Activated naive CD8-positive, alpha-beta T cell treated with anti-CD3 and anti-CD28 coated beads, Interleukin-2, amount 50 U/mL, for 24 hours (primary cell): Measurements from ENCODE around the gene RIPK3.
"Not testable (repeated sequence)": the region's sequence is repeated elsewhere in the genome, so short reads cannot be mapped to it uniquely, and the experiment has no call there.

ENCODE experiments used
- ATAC-seq: fragments of 150-1000 bp; cut with Tn5 transposase; one replicate; pipeline ENCODE4 v1.10.0; 2021
- DNase-seq: peaks from one replicate; pipeline ENCODE4 v3.0.0; 2021
- H3K27ac Mint-ChIP-seq: one replicate; pipeline ENCODE4 v1.8.0; 2021; ENCODE audit warnings: mild to moderate bottlenecking, mixed read lengths
- H3K27me3 Mint-ChIP-seq: one replicate; pipeline ENCODE4 v1.8.0; 2021; ENCODE audit warnings: mixed read lengths
- H3K36me3 Mint-ChIP-seq: one replicate; pipeline ENCODE4 v1.8.0; 2021; ENCODE audit warnings: low read depth, mixed read lengths
- H3K4me1 Mint-ChIP-seq: one replicate; pipeline ENCODE4 v1.8.0; 2021; ENCODE audit warnings: mixed read lengths
- H3K4me3 Mint-ChIP-seq: one replicate; pipeline ENCODE4 v1.8.0; 2021; ENCODE audit warnings: mild to moderate bottlenecking, moderate library complexity, mixed read lengths
- H3K9me3 Mint-ChIP-seq: one replicate; pipeline ENCODE4 v1.8.0; 2021; ENCODE audit warnings: mixed read lengths

The RIPK3 gene

DNA sequence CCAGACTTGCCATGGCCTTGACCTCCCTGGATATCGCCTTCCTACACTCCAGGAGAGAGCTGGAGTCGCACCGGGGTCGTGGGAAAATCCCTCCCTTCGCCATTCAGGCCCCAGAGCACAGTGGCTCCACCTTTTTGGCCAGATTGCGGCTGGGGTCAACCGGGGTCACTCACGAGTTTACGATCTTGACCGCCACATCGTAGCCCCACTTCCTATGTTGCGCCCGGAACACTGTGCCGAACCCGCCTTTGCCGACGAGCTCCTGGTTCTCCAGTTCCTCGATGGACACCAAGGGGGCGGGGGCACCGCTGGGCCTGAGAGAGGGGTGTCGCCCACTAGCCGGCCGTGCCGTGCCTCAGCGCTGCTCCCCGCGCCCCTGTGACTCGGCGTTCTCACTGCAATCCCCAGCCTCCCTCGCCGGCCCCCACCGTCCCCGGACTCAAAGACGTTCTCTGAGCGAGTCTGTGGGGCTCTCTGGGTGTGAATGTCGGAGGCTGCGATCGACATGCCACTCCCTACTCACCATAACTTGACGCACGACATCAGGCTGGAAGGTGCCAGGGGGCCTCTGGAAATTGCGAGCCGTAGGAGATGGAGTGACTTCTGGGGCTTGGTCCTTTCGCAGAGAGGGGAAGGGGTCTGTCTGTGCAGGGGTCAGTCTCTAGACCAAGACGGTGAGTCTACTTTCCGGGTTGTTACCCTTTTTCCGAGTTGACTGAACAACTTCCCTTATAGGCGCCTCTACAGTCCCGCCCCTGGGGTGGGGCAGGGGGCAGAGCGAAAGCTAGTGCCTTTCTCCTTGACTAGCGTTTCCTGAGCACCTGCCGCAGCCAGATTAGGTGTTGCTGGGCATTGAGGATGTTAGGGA, at the start of gene RIPK3:
RIPK3 (minus strand) TSS at position 708 of the 868 bp plus-strand sequence; CDS start at position 543, 165 bp downstream.
- DNase-seq: peak; percentile 67
- H3K27ac Mint-ChIP-seq: peak within 1 kb of the TSS; percentile 56

DNA sequence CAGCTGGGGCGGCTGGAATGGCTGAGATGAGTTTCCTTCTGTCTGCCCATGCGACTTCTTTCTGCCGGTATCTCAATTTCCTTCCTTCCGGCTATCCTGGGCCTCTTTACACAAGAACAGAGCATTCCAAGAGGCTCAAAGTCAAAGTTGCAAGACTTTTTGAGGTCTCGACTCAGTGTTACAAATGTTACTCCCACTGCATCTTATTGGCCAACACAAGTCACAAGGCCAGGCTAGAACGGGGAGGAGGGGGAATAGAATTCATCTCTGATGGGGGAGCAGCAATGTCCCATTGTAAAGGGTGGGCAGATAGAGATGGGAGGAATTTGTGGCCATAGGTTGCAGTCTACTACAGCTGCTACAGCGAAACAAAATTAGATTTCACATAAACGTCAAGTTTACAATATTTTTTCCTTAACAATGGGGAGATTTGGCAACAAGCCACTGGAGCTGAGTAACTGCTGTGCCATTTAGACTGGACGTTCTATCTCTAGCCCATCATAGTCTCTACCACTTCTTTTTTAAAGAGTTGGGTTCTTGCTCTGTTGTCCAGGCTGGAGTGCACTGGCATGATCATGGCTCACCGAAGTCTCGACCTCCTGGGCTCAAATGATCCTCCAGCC, 49.5 kb upstream of the RIPK3 start:
- ATAC-seq: no peak
- H3K27me3 Mint-ChIP-seq: peaks cover 11% of the 10 kb centered on the region
- no peaks in the 10 kb centered on the region for H3K9me3 Mint-ChIP-seq
- DNase-seq: no peak
- no peaks in the 10 kb centered on the region for H3K4me1 Mint-ChIP-seq
- H3K36me3 Mint-ChIP-seq: no peaks in the 10 kb centered on the region
- no peak overlapping the region for H3K27ac Mint-ChIP-seq
- no peak overlapping the region for H3K4me3 Mint-ChIP-seq

More for the DNA sequence above, at the start of gene RIPK3:
- ATAC-seq: peak; percentile 83
- Mint-ChIP-seq H3K9me3 (no peaks in the 10 kb centered on the region), H3K4me3 (peak within 1 kb of the TSS; percentile 86), H3K4me1 (peaks cover 28% of the 10 kb centered on the region), H3K27me3 (peaks cover 14% of the 10 kb centered on the region), H3K36me3 (peaks cover 7% of the 10 kb centered on the region)

GRCh38 chr14:24388474-24389179, 48.8 kb upstream of the RIPK3 start:
- ATAC-seq: no peak
- Mint-ChIP-seq H3K9me3 (no peaks in the 10 kb centered on the region), H3K27ac (no peak overlapping the region), H3K27me3 (peaks cover 11% of the 10 kb centered on the region), H3K4me3 (no peak overlapping the region), H3K4me1 (no peaks in the 10 kb centered on the region), H3K36me3 (no peaks in the 10 kb centered on the region)
- no peak for DNase-seq

- H3K9me3 Mint-ChIP-seq, ATAC-seq, H3K36me3 Mint-ChIP-seq, H3K27ac Mint-ChIP-seq, H3K4me1 Mint-ChIP-seq, H3K4me3 Mint-ChIP-seq, DNase-seq: not testable (repeated sequence)
- H3K27me3 Mint-ChIP-seq: peaks cover 11% of the 10 kb centered on the region
Observed at GRCh38 chr14:24387579-24387978, 47.8 kb upstream of the RIPK3 start.

GRCh38 chr14:24387009-24387345, 47.2 kb upstream of the RIPK3 start:
- ATAC-seq (no peak), DNase-seq (no peak)
- Mint-ChIP-seq H3K27ac (no peak overlapping the region), H3K4me1 (no peaks in the 10 kb centered on the region), H3K4me3 (no peak overlapping the region), H3K36me3 (no peaks in the 10 kb centered on the region), H3K9me3 (no peaks in the 10 kb centered on the region), H3K27me3 (peaks cover 11% of the 10 kb centered on the region)

DNA sequence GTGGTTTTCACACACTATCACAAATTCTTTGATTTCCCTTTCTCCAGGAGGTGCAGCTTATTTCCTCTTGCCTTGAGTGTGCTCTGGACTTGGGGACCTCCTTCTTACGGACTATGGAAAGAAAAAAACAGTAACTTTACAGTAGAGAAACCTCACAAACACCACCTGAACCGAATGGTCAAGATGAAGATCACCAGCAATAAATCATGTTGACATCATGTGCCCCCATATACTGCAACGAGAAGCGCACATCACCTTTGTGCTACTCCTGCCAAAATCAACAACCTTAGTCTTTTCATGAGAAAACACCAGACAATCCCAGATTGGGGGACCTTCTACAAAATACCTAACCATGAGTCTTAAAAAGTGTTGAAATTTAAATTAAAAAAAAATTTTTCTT, 45.7 kb upstream of the RIPK3 start:
- no peak overlapping the region for H3K4me3 Mint-ChIP-seq
- peaks cover 2% of the 10 kb centered on the region for H3K4me1 Mint-ChIP-seq
- DNase-seq (no peak), ATAC-seq (no peak)
- no peaks in the 10 kb centered on the region for H3K36me3 Mint-ChIP-seq
- no peak overlapping the region for H3K27ac Mint-ChIP-seq
- H3K9me3 Mint-ChIP-seq: no peaks in the 10 kb centered on the region
- peaks cover 4% of the 10 kb centered on the region for H3K27me3 Mint-ChIP-seq

DNA sequence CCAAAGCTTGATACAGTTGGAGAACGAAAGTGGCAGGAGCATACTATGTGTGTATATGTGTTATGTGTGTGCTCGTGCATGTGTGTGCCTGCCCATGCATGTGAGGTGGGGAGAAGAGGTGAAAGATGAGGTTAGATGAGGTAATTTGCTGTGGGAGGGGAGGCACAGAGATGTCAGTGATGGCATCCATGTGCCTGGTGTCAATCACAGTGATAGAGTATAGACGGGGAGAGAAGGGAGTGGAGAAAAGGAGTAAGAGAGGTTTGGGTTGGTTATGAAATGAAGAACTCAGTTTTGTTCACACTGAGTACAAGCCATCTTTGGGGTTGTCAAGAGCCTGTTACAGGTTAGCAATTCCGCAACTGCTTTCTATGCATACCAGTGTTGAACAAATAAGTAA, 44.4 kb upstream of the RIPK3 start:
- H3K27ac Mint-ChIP-seq: no peak overlapping the region
- peaks cover 2% of the 10 kb centered on the region for H3K4me1 Mint-ChIP-seq
- H3K36me3 Mint-ChIP-seq: no peaks in the 10 kb centered on the region

GRCh38 chr14:24382064-24382371, 42.2 kb upstream of the RIPK3 start:
- H3K9me3 Mint-ChIP-seq: no peaks in the 10 kb centered on the region
- ATAC-seq (no peak), DNase-seq (no peak)
- H3K4me3 Mint-ChIP-seq: no peak overlapping the region
- no peaks in the 10 kb centered on the region for H3K27me3 Mint-ChIP-seq
- H3K36me3 Mint-ChIP-seq: no peaks in the 10 kb centered on the region
- no peak overlapping the region for H3K27ac Mint-ChIP-seq
- peaks cover 2% of the 10 kb centered on the region for H3K4me1 Mint-ChIP-seq

More for the DNA sequence above, 44.4 kb upstream of the RIPK3 start:
- Mint-ChIP-seq H3K27me3 (no peaks in the 10 kb centered on the region), H3K4me3 (no peak overlapping the region), H3K9me3 (no peaks in the 10 kb centered on the region)
- ATAC-seq (no peak), DNase-seq (no peak)

- no peak overlapping the region for H3K27ac Mint-ChIP-seq
- peaks cover 2% of the 10 kb centered on the region for H3K4me1 Mint-ChIP-seq
- no peak overlapping the region for H3K4me3 Mint-ChIP-seq
- H3K9me3 Mint-ChIP-seq: no peaks in the 10 kb centered on the region
- no peaks in the 10 kb centered on the region for H3K27me3 Mint-ChIP-seq
- ATAC-seq (peak; percentile 61), DNase-seq (no peak)
- H3K36me3 Mint-ChIP-seq: no peaks in the 10 kb centered on the region
Observed at GRCh38 chr14:24381363-24382063, 41.7 kb upstream of the RIPK3 start.

GRCh38 chr14:24379907-24380730, 40.3 kb upstream of the RIPK3 start:
- ATAC-seq: no peak
- H3K27ac Mint-ChIP-seq: no peak overlapping the region
- H3K4me1 Mint-ChIP-seq: peaks cover 2% of the 10 kb centered on the region
- H3K4me3 Mint-ChIP-seq: no peak overlapping the region
- H3K9me3 Mint-ChIP-seq: no peaks in the 10 kb centered on the region
- no peak for DNase-seq
- H3K27me3 Mint-ChIP-seq: no peaks in the 10 kb centered on the region
- no peaks in the 10 kb centered on the region for H3K36me3 Mint-ChIP-seq

DNA sequence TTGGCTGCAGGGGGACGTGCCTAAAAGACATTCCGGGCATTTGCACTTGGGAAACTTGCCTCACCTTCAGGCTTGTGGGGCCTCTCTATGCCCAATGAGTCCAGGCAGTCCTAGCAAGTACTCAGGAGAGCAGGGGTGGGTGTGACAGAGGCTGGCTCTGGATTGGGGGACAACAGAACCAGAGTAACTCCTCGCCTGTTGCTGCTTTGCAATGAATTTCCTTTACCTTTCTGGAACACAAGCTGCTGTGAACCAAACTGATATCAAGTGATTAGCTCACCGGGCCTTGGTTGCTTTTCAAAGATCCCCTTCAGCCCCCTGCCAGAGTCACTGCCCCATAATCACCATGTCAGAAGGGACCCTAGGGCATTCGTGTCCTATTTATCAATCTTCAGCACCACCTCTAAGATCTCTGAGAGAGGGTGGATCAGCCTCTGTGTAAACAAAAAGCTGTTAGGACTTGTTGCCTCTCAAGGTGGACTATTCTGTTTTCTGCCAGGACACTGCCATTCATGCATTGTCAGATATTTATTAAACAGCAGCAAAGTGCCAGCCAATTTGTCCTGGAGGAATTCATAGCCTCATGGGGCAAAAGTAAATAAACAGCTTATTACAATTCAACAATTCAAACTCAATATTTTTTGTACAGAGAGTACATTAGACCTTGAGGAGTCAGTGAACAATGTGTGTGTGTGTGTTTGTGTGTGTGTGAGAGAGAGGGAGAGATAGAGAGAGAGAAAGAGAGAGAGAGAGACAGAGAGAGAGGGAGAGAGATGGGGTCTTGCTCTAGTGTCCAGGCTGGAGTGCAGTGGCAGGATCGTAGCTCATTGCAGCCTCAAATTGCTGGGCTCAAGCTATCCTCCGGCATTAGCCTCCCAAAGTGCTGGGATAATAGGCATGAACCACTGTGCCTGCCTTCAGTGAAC, 39.5 kb upstream of the RIPK3 start:
- H3K36me3 Mint-ChIP-seq: no peaks in the 10 kb centered on the region
- DNase-seq: no peak
- no peak overlapping the region for H3K4me3 Mint-ChIP-seq
- no peak for ATAC-seq
- H3K9me3 Mint-ChIP-seq: no peaks in the 10 kb centered on the region
- H3K27ac Mint-ChIP-seq: no peak overlapping the region
- peaks cover 2% of the 10 kb centered on the region for H3K4me1 Mint-ChIP-seq
- no peaks in the 10 kb centered on the region for H3K27me3 Mint-ChIP-seq

- Mint-ChIP-seq H3K36me3 (no peaks in the 10 kb centered on the region), H3K27me3 (no peaks in the 10 kb centered on the region), H3K27ac (no peak overlapping the region), H3K4me3 (no peak overlapping the region), H3K9me3 (no peaks in the 10 kb centered on the region), H3K4me1 (peaks cover 2% of the 10 kb centered on the region)
- ATAC-seq (no peak), DNase-seq (no peak)
Observed at GRCh38 chr14:24378327-24378726, 38.5 kb upstream of the RIPK3 start.

- Mint-ChIP-seq H3K4me3 (no peak overlapping the region), H3K36me3 (no peaks in the 10 kb centered on the region), H3K27ac (no peak overlapping the region), H3K9me3 (no peaks in the 10 kb centered on the region), H3K27me3 (no peaks in the 10 kb centered on the region), H3K4me1 (peaks cover 2% of the 10 kb centered on the region)
- no peak for DNase-seq
- no peak for ATAC-seq
Observed at GRCh38 chr14:24377657-24378056, 37.9 kb upstream of the RIPK3 start.
